ENCODE data around the gene CCNL2.

- TF ChIP-seq EZH2 (IDR thresholded peaks at IDR 0.05; ENCODE audit: borderline replicate concordance, insufficient read depth, low read depth, low read length, poor library complexity, severe bottlenecking) (no peak), CTCF (IDR thresholded peaks at IDR 0.05) (no peak)
Measured at GRCh38 chr1:1356796-1357401, 42.2 kb downstream of the CCNL2 start.
